OCI-LY1 (cell line): Measurements from ENCODE around the gene ICAM2.

Experiments
- CTCF ChIP-seq: fragments of 200-600 bp; sonication (generic), shearing (Covaris generic); IDR thresholded peaks from 2 replicates; pipeline ENCODE4 v1.5.1; 2017; ENCODE audit warnings: mild to moderate bottlenecking, antibody characterized with exemption, low read length, moderate library complexity, mixed read lengths
- EZH2 ChIP-seq: fragments of 200-600 bp; sonication (generic), shearing (Covaris generic); IDR thresholded peaks from 2 replicates; pipeline ENCODE4 v1.8.0; 2017; ENCODE audit warnings: borderline replicate concordance, mixed run types, mild to moderate bottlenecking, antibody characterized with exemption, low read length, moderate library complexity, mixed read lengths

GRCh38 chr17:64007838-64008282 is 12.6 kb downstream of the ICAM2 start:
- no peak for TF ChIP-seq CTCF
- no peak for TF ChIP-seq EZH2
